Chondrocyte (in vitro differentiated cells): ENCODE data around the gene BRCA2. TPM values are rescaled to one million over a fixed set of nuclear protein-coding genes. Genes with fewer than 3 reads are reported as not detected.

Source experiments
- DNase-seq: peaks from one replicate; pipeline ENCODE4 v3.0.0; 2021; ENCODE audit warnings: mixed read lengths, low spot score
- H3K27ac Mint-ChIP-seq: one replicate; pipeline ENCODE4 v1.8.0; 2021; ENCODE audit warnings: mild to moderate bottlenecking, moderate library complexity, mixed read lengths; ENCODE audit not compliant: unreplicated experiment
- H3K27me3 Mint-ChIP-seq: 2 replicates; pipeline ENCODE4 v1.8.0; 2021; ENCODE audit warnings: low read depth, mixed read lengths
- H3K36me3 Mint-ChIP-seq: 2 replicates; pipeline ENCODE4 v1.8.0; 2021; ENCODE audit warnings: low read depth, mixed read lengths
- H3K4me1 Mint-ChIP-seq: 2 replicates; pipeline ENCODE4 v1.8.0; 2021; ENCODE audit warnings: low read depth, mild to moderate bottlenecking, mixed read lengths
- H3K4me3 Mint-ChIP-seq: one replicate; pipeline ENCODE4 v1.8.0; 2021; ENCODE audit warnings: mild to moderate bottlenecking, moderate library complexity, mixed read lengths; ENCODE audit not compliant: unreplicated experiment
- H3K9me3 Mint-ChIP-seq: 2 replicates; pipeline ENCODE4 v1.8.0; 2021; ENCODE audit warnings: low read depth, mixed read lengths
- CTCF ChIP-seq: fragments of 200-600 bp; sonication (generic); IDR thresholded peaks from 2 replicates; pipeline ENCODE4 v1.5.0; 2021; ENCODE audit warnings: antibody characterized with exemption, mild to moderate bottlenecking, moderate library complexity
- total RNA-seq: library from RNA; stranded (reverse); gene quantifications from 3 replicates; pipeline ENCODE4 v1.2.1, GENCODE V29; 2021

Gene BRCA2
- total RNA-seq, 1 donor from 2014 or later = 4.4 TPM

GRCh38 chr13:32423592-32423991 lies 108.3 kb downstream of the BRCA2 start:
- Mint-ChIP-seq H3K4me3 (no peak overlapping the region), H3K9me3 (peaks cover 6% of the 10 kb centered on the region), H3K27me3 (no peaks in the 10 kb centered on the region), H3K27ac (no peak overlapping the region), H3K4me1 (peaks cover 18% of the 10 kb centered on the region), H3K36me3 (peaks cover 24% of the 10 kb centered on the region)
- no peak for TF ChIP-seq CTCF
- DNase-seq = no peak

- Mint-ChIP-seq H3K27me3 (no peaks in the 10 kb centered on the region), H3K9me3 (no peaks in the 10 kb centered on the region), H3K27ac (no peak overlapping the region), H3K4me1 (peaks cover 20% of the 10 kb centered on the region), H3K36me3 (peaks cover 20% of the 10 kb centered on the region), H3K4me3 (no peak overlapping the region)
- no peak for DNase-seq
- TF ChIP-seq CTCF = no peak
Observed at GRCh38 chr13:32425158-32425557, 109.8 kb downstream of the BRCA2 start.

- no peaks in the 10 kb centered on the region for H3K9me3 Mint-ChIP-seq
- peaks cover 25% of the 10 kb centered on the region for H3K36me3 Mint-ChIP-seq
- peak overlapping the region; percentile 57 for H3K4me3 Mint-ChIP-seq
- H3K27me3 Mint-ChIP-seq = no peaks in the 10 kb centered on the region
- no peak for TF ChIP-seq CTCF
- H3K27ac Mint-ChIP-seq = peak overlapping the region; percentile 45
- no peak for DNase-seq
- peaks cover 20% of the 10 kb centered on the region for H3K4me1 Mint-ChIP-seq
Observed at GRCh38 chr13:32426191-32426989, 111.1 kb downstream of the BRCA2 start.

- TF ChIP-seq CTCF = no peak
- Mint-ChIP-seq H3K4me1 (peaks cover 20% of the 10 kb centered on the region), H3K27me3 (no peaks in the 10 kb centered on the region), H3K36me3 (peaks cover 25% of the 10 kb centered on the region), H3K4me3 (peak overlapping the region; percentile 57), H3K27ac (peak overlapping the region; percentile 45), H3K9me3 (no peaks in the 10 kb centered on the region)
- DNase-seq = no peak
Observed at GRCh38 chr13:32426990-32427851, 111.9 kb downstream of the BRCA2 start.

GRCh38 chr13:32427852-32428580 lies 112.7 kb downstream of the BRCA2 start, which contains the start of gene N4BP2L1:
N4BP2L1 (minus strand) TSS chr13:32428130; CDS start chr13:32428082, 48 bp downstream.
- no peak for TF ChIP-seq CTCF
- Mint-ChIP-seq H3K4me3 (peak within 1 kb of the TSS; percentile 72), H3K27ac (peak within 1 kb of the TSS; percentile 28), H3K4me1 (peaks cover 20% of the 10 kb centered on the region), H3K36me3 (peaks cover 27% of the 10 kb centered on the region), H3K9me3 (no peaks in the 10 kb centered on the region), H3K27me3 (no peaks in the 10 kb centered on the region)
- no peak for DNase-seq
